ENCODE data around the gene BAIAP3.

GRCh38 chr16:1309888-1310831 is 23.3 kb upstream of the BAIAP3 start:
- TF ChIP-seq POLR2A (IDR thresholded peaks at IDR 0.05; ENCODE audit: low read depth, low read length) (no peak), CTCF (IDR thresholded peaks at IDR 0.05; ENCODE audit: extremely low read depth in 1 of 2, insufficient read depth in 1 of 2, low read depth in 1 of 2, low read length in 2 of 2) (no peak), EZH2 (IDR thresholded peaks at IDR 0.05; ENCODE audit: borderline replicate concordance, low read depth, low read length, severe bottlenecking) (no peak), JUN (IDR thresholded peaks at IDR 0.05; ENCODE audit: borderline replicate concordance, insufficient read depth, insufficient read length, low read depth) (no peak), MYC (IDR thresholded peaks at IDR 0.05; ENCODE audit: low read depth, low read length) (no peak), FOS (IDR thresholded peaks at IDR 0.05; ENCODE audit: borderline replicate concordance, insufficient read depth, low read length) (no peak), GATA2 (IDR thresholded peaks at IDR 0.05; ENCODE audit: insufficient read depth, insufficient read length, low read depth, low read length) (no peak)
- TF ChIP-seq, protein P1, sequence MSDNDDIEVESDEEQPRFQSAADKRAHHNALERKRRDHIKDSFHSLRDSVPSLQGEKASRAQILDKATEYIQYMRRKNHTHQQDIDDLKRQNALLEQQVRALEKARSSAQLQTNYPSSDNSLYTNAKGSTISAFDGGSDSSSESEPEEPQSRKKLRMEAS (IDR thresholded peaks at IDR 0.05; ENCODE audit: insufficient read depth, insufficient read length): no peak
